Measurements from ENCODE around the gene OR2G2. TPM values are rescaled to one million over a fixed set of nuclear protein-coding genes. Genes with fewer than 3 reads are reported as not detected.

The OR2G2 gene
- polyA plus RNA-seq, 3 donors: not detected

DNA sequence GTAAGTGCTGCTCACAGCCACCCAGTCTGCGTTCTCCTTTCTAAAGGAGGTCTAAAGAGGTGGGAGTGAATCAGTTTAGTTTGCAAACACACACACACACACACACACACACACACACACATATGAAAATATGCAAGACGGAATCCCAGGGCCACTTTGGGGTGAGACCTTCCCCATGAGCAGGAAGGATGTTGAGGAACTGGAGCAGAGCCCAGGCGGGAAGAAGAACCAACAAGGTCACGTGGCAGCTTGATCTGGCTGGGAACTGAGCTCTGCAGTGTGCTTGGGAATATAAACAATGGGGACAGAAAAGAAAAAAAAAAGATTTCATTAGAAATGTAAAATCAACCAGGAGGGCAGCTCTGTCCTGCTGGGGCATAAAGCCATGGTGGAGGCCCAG is 49.9 kb downstream of the OR2G2 start:
- H3K4me1 Mint-ChIP-seq: peaks cover 11% of the 10 kb centered on the region
- no peak overlapping the region for H3K4me3 ChIP-seq (replicated peaks in 1 of 3; ENCODE audit: low read depth in 2 of 3, low read length in 3 of 3)
- TF ChIP-seq, protein P1, sequence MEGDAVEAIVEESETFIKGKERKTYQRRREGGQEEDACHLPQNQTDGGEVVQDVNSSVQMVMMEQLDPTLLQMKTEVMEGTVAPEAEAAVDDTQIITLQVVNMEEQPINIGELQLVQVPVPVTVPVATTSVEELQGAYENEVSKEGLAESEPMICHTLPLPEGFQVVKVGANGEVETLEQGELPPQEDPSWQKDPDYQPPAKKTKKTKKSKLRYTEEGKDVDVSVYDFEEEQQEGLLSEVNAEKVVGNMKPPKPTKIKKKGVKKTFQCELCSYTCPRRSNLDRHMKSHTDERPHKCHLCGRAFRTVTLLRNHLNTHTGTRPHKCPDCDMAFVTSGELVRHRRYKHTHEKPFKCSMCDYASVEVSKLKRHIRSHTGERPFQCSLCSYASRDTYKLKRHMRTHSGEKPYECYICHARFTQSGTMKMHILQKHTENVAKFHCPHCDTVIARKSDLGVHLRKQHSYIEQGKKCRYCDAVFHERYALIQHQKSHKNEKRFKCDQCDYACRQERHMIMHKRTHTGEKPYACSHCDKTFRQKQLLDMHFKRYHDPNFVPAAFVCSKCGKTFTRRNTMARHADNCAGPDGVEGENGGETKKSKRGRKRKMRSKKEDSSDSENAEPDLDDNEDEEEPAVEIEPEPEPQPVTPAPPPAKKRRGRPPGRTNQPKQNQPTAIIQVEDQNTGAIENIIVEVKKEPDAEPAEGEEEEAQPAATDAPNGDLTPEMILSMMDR (IDR thresholded peaks at IDR 0.05): no peak

DNA sequence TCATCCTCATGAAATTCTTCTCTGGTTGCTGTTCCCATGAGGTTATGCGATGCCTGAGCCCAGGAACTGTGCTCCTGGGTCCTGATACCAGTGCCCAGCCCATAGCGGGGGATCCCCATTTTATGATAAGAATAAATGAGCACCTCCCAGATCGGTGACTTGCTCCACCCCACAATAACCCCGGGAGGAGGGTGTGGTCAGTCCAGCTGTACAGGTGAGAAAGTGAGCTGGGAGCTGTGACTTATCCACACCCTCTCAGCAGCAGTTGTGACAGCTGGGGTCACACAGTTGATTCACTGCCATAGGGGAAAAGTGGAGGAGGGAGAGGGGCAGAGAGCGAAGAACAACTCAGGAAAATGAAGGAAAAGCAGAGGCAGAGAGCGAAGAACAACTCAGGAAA is 50.6 kb downstream of the OR2G2 start:
- no peak overlapping the region for H3K9ac ChIP-seq (ENCODE audit: insufficient read depth, low read length, poor library complexity, severe bottlenecking)
- TF ChIP-seq, protein P1 (IDR thresholded peaks at IDR 0.05): no peak

More for the DNA sequence above, 49.9 kb downstream of the OR2G2 start:
- peaks cover 0 to 5% of the 10 kb centered on the region in 2 donors for H3K9me3 ChIP-seq (replicated peaks in 1 of 2; ENCODE audit: control insufficient read depth in 1 of 2, insufficient read depth in 1 of 2, low read length in 2 of 2)
- H3K36me3 ChIP-seq (replicated peaks in 1 of 2; ENCODE audit: control insufficient read depth in 1 of 2, insufficient read depth in 2 of 2, low read length in 2 of 2): no peaks in the 10 kb centered on the region
- Mint-ChIP-seq H3K4me3 (no peak overlapping the region), H3K27me3 (ENCODE audit: low read depth in 3 of 3) (peaks cover 0 to 3% (median 0%) of the 10 kb centered on the region in 3 donors), H3K9me3 (peaks cover 3 to 16% (median 10%) of the 10 kb centered on the region in 7 donors), H3K36me3 (no peaks in the 10 kb centered on the region), H3K27ac (no peak overlapping the region)
- no peak overlapping the region for H2AFZ ChIP-seq (ENCODE audit: insufficient read depth, low read depth, low read length, poor library complexity, severe bottlenecking)
- WGBS (ENCODE audit: insufficient coverage): 0% methylated on average over 1 of the region's 4 CpGs
- no peaks in the 10 kb centered on the region for H3K79me2 ChIP-seq (ENCODE audit: insufficient read depth, low read length)
- intact Hi-C loops (cut with micrococcal nuclease): no loop called here
- no peaks in the 10 kb centered on the region for H3K27me3 ChIP-seq (ENCODE audit: control insufficient read depth in 2 of 2, insufficient read depth in 2 of 2, low read length in 2 of 2)
- H3K27ac ChIP-seq (ENCODE audit: low read depth in 1 of 2, low read length in 2 of 2): no peak overlapping the region
- no peaks in the 10 kb centered on the region for H4K20me1 ChIP-seq (ENCODE audit: insufficient read depth, low read length)
- DNase-seq: no peak
- H3K4me1 ChIP-seq (ENCODE audit: control insufficient read depth in 1 of 2, insufficient read depth in 2 of 2, low read length in 2 of 2): peaks cover 7 to 12% of the 10 kb centered on the region in 2 donors
- H3K9ac ChIP-seq (ENCODE audit: insufficient read depth, low read length, poor library complexity, severe bottlenecking): no peak overlapping the region
- no peak overlapping the region for H3K4me2 ChIP-seq (replicated peaks; ENCODE audit: extremely low read depth, low read length, poor library complexity, severe bottlenecking)

More for the DNA sequence above, 50.6 kb downstream of the OR2G2 start:
- Histone ChIP-seq H3K4me2 (replicated peaks; ENCODE audit: extremely low read depth, low read length, poor library complexity, severe bottlenecking) (peak overlapping the region; percentile 78), H3K27me3 (ENCODE audit: control insufficient read depth in 2 of 2, insufficient read depth in 2 of 2, low read length in 2 of 2) (no peaks in the 10 kb centered on the region), H3K36me3 (replicated peaks in 1 of 2; ENCODE audit: control insufficient read depth in 1 of 2, insufficient read depth in 2 of 2, low read length in 2 of 2) (no peaks in the 10 kb centered on the region), H3K4me3 (replicated peaks in 1 of 3; ENCODE audit: low read depth in 2 of 3, low read length in 3 of 3) (peak overlapping the region in 1 of 3 experiments; percentile 69), H3K9me3 (replicated peaks in 1 of 2; ENCODE audit: control insufficient read depth in 1 of 2, insufficient read depth in 1 of 2, low read length in 2 of 2) (peaks cover 0 to 5% of the 10 kb centered on the region in 2 donors), H4K20me1 (ENCODE audit: insufficient read depth, low read length) (no peaks in the 10 kb centered on the region), H3K4me1 (ENCODE audit: control insufficient read depth in 1 of 2, insufficient read depth in 2 of 2, low read length in 2 of 2) (peaks cover 7 to 12% of the 10 kb centered on the region in 2 donors), H2AFZ (ENCODE audit: insufficient read depth, low read depth, low read length, poor library complexity, severe bottlenecking) (peak overlapping the region; percentile 79), H3K79me2 (ENCODE audit: insufficient read depth, low read length) (no peaks in the 10 kb centered on the region), H3K27ac (ENCODE audit: low read depth in 1 of 2, low read length in 2 of 2) (no peak overlapping the region)
- Mint-ChIP-seq H3K4me1 (peaks cover 11% of the 10 kb centered on the region), H3K9me3 (peaks cover 2 to 11% (median 8%) of the 10 kb centered on the region in 7 donors), H3K36me3 (no peaks in the 10 kb centered on the region), H3K27me3 (ENCODE audit: low read depth in 3 of 3) (peaks cover 0 to 3% (median 0%) of the 10 kb centered on the region in 3 donors), H3K27ac (no peak overlapping the region), H3K4me3 (peak overlapping the region; percentile 2 to 46)
- intact Hi-C loops (cut with micrococcal nuclease): no loop called here
- WGBS (ENCODE audit: insufficient coverage): 83% methylated on average over 2 of the region's 6 CpGs
- no peak for DNase-seq

Small RNA genes lying within 50 kb of the gene (small RNA-seq; reads per million reads assigned to genes)
- gene RF00026 (ENCODE audit: insufficient read length, low read depth): not detected

Other genes starting within 250 kb of the OR2G2 start
- 100 to 1,000 TPM in 1 of 3 donors, 10 to 100 TPM in 2; 56.2 to 400 (median 61.9) TPM for gene NLRP3, start 172.2 kb upstream of the OR2G2 start, polyA plus RNA-seq
- gene OR2B11, start 130.3 kb upstream of the OR2G2 start, polyA plus RNA-seq: under 1 TPM; 0.01 to 0.21 (median 0.09) TPM
- gene OR2C3, start 51.9 kb upstream of the OR2G2 start, polyA plus RNA-seq: under 1 TPM in 1 of 3 donors, not detected in 2; 0.01 TPM
- gene GCSAML, start 39.2 kb upstream of the OR2G2 start, polyA plus RNA-seq: under 1 TPM in 1 of 3 donors, not detected in 2; 0.16 TPM
- not detected for gene OR2G3, start 17.2 kb downstream of the OR2G2 start, polyA plus RNA-seq
- not detected for gene OR13G1, start 91.4 kb downstream of the OR2G2 start, polyA plus RNA-seq
- gene OR6F1, start 128.3 kb downstream of the OR2G2 start, polyA plus RNA-seq: not detected
- gene OR14K1, start 150.3 kb downstream of the OR2G2 start, polyA plus RNA-seq: not detected
- gene OR14A2, start 159.8 kb downstream of the OR2G2 start, polyA plus RNA-seq: not detected
- not detected for gene OR1C1, start 172.2 kb downstream of the OR2G2 start, polyA plus RNA-seq
- gene OR14A16, start 235.8 kb downstream of the OR2G2 start, polyA plus RNA-seq: not detected

All from CD14-positive monocyte (primary cell).